Rectal smooth muscle tissue (tissue), 1 donor: ENCODE results near the gene SLC37A2.

Experiments
- H3K27ac ChIP-seq: one replicate; pipeline ENCODE4 v1.7.0; 2013; ENCODE audit warnings: low read depth, low read length, inconsistent platforms
- H3K27me3 ChIP-seq: one replicate; pipeline ENCODE4 v1.7.0; 2013; ENCODE audit warnings: low read length; ENCODE audit not compliant: control insufficient read depth, insufficient read depth
- H3K36me3 ChIP-seq: one replicate; pipeline ENCODE4 v1.7.0; 2013; ENCODE audit warnings: low read length; ENCODE audit not compliant: control insufficient read depth, insufficient read depth
- H3K4me1 ChIP-seq: one replicate; pipeline ENCODE4 v1.7.0; 2013; ENCODE audit warnings: low read length; ENCODE audit not compliant: control insufficient read depth, insufficient read depth
- H3K4me3 ChIP-seq: one replicate; pipeline ENCODE4 v1.7.0; 2013; ENCODE audit warnings: low read length
- H3K9ac ChIP-seq: one replicate; pipeline ENCODE4 v1.7.0; 2013; ENCODE audit warnings: low read length

Gene SLC37A2

GRCh38 chr11:125056931-125057692 lies 6.0 kb upstream of the SLC37A2 start:
- H3K4me1 ChIP-seq = no peaks in the 10 kb centered on the region
- H3K27ac ChIP-seq = no peak overlapping the region
- H3K4me3 ChIP-seq = no peak overlapping the region
- H3K9ac ChIP-seq = no peak overlapping the region
- no peaks in the 10 kb centered on the region for H3K36me3 ChIP-seq
- no peaks in the 10 kb centered on the region for H3K27me3 ChIP-seq

- no peak overlapping the region for H3K4me3 ChIP-seq
- no peak overlapping the region for H3K9ac ChIP-seq
- H3K27ac ChIP-seq = no peak overlapping the region
- H3K4me1 ChIP-seq = no peaks in the 10 kb centered on the region
- H3K36me3 ChIP-seq = no peaks in the 10 kb centered on the region
- H3K27me3 ChIP-seq = no peaks in the 10 kb centered on the region
Measured at GRCh38 chr11:125057693-125058016, 5.5 kb upstream of the SLC37A2 start.

- no peak overlapping the region for H3K9ac ChIP-seq
- H3K4me1 ChIP-seq = peaks cover 3% of the 10 kb centered on the region
- H3K27ac ChIP-seq = no peak overlapping the region
Measured at GRCh38 chr11:125061281-125061680, 1.8 kb upstream of the SLC37A2 start.

GRCh38 chr11:125062218-125062930 lies 731 bp upstream of the SLC37A2 start:
- no peaks in the 10 kb centered on the region for H3K36me3 ChIP-seq
- no peak overlapping the region for H3K9ac ChIP-seq
- no peaks in the 10 kb centered on the region for H3K27me3 ChIP-seq
- peaks cover 3% of the 10 kb centered on the region for H3K4me1 ChIP-seq
- peak overlapping the region; percentile 68 for H3K4me3 ChIP-seq
- no peak overlapping the region for H3K27ac ChIP-seq

More at GRCh38 chr11:125061281-125061680, 1.8 kb upstream of the SLC37A2 start:
- Histone ChIP-seq H3K4me3 (no peak overlapping the region), H3K27me3 (no peaks in the 10 kb centered on the region), H3K36me3 (no peaks in the 10 kb centered on the region)

- H3K27me3 ChIP-seq = no peaks in the 10 kb centered on the region
- H3K4me1 ChIP-seq = peaks cover 3% of the 10 kb centered on the region
- H3K27ac ChIP-seq = no peak overlapping the region
- no peak overlapping the region for H3K9ac ChIP-seq
- H3K36me3 ChIP-seq = no peaks in the 10 kb centered on the region
- peak overlapping the region; percentile 68 for H3K4me3 ChIP-seq
Measured at GRCh38 chr11:125063429-125064043, 431 bp downstream of the SLC37A2 start.

- Histone ChIP-seq H3K4me3 (peak overlapping the region; percentile 68), H3K4me1 (peaks cover 3% of the 10 kb centered on the region), H3K36me3 (no peaks in the 10 kb centered on the region), H3K9ac (no peak overlapping the region), H3K27ac (no peak overlapping the region), H3K27me3 (no peaks in the 10 kb centered on the region)
Measured at GRCh38 chr11:125064070-125064469, 965 bp downstream of the SLC37A2 start.

GRCh38 chr11:125068368-125068767 lies 5.3 kb downstream of the SLC37A2 start:
- H3K4me1 ChIP-seq = peaks cover 3% of the 10 kb centered on the region
- no peak overlapping the region for H3K27ac ChIP-seq
- H3K9ac ChIP-seq = no peak overlapping the region

GRCh38 chr11:125069008-125069407 lies 5.9 kb downstream of the SLC37A2 start:
- no peak overlapping the region for H3K27ac ChIP-seq

More at GRCh38 chr11:125068368-125068767, 5.3 kb downstream of the SLC37A2 start:
- H3K27me3 ChIP-seq = peaks cover 3% of the 10 kb centered on the region
- no peak overlapping the region for H3K4me3 ChIP-seq
- H3K36me3 ChIP-seq = no peaks in the 10 kb centered on the region

GRCh38 chr11:125069796-125070195 lies 6.7 kb downstream of the SLC37A2 start:
- Histone ChIP-seq H3K4me3 (no peak overlapping the region), H3K27me3 (peaks cover 3% of the 10 kb centered on the region), H3K27ac (no peak overlapping the region), H3K4me1 (no peaks in the 10 kb centered on the region), H3K9ac (no peak overlapping the region), H3K36me3 (no peaks in the 10 kb centered on the region)

More at GRCh38 chr11:125069008-125069407, 5.9 kb downstream of the SLC37A2 start:
- Histone ChIP-seq H3K4me3 (no peak overlapping the region), H3K27me3 (peaks cover 3% of the 10 kb centered on the region), H3K36me3 (no peaks in the 10 kb centered on the region), H3K4me1 (no peaks in the 10 kb centered on the region), H3K9ac (no peak overlapping the region)

- Histone ChIP-seq H3K27me3 (peaks cover 3% of the 10 kb centered on the region), H3K4me1 (no peaks in the 10 kb centered on the region), H3K4me3 (no peak overlapping the region), H3K9ac (no peak overlapping the region), H3K27ac (no peak overlapping the region), H3K36me3 (no peaks in the 10 kb centered on the region)
Measured at GRCh38 chr11:125070699-125071254, 7.7 kb downstream of the SLC37A2 start.

GRCh38 chr11:125071435-125071834 lies 8.3 kb downstream of the SLC37A2 start:
- Histone ChIP-seq H3K9ac (no peak overlapping the region), H3K4me3 (no peak overlapping the region), H3K36me3 (no peaks in the 10 kb centered on the region), H3K4me1 (no peaks in the 10 kb centered on the region), H3K27me3 (peaks cover 3% of the 10 kb centered on the region), H3K27ac (no peak overlapping the region)

GRCh38 chr11:125071846-125072217 lies 8.7 kb downstream of the SLC37A2 start:
- Histone ChIP-seq H3K9ac (no peak overlapping the region), H3K36me3 (no peaks in the 10 kb centered on the region), H3K27ac (no peak overlapping the region), H3K4me3 (no peak overlapping the region), H3K27me3 (peaks cover 3% of the 10 kb centered on the region), H3K4me1 (no peaks in the 10 kb centered on the region)
